Motor neuron (in vitro differentiated cells): ENCODE results near the gene GRID2. TPM values are rescaled to one million over a fixed set of nuclear protein-coding genes. Genes with fewer than 3 reads are reported as not detected.
"Not testable (repeated sequence)": the region's sequence is repeated elsewhere in the genome, so short reads cannot be mapped to it uniquely, and the experiment has no call there.

ENCODE experiments used
- ATAC-seq, 8 experiments: fragments of 200-7000 bp; cut with Tn5 transposase; replicated peaks in 6 of 8; 2 replicates each; pipeline ENCODE4 v1.8.0; 2021; ENCODE audit warnings: mild to moderate bottlenecking in 8 of 8, moderate library complexity in 8 of 8
- H3K27ac ChIP-seq, 2 donors: fragments of 250-450 bp; sonication (Bioruptor Pico); 2 replicates each; pipeline ENCODE4 v1.9.0; 2021; ENCODE audit warnings: antibody characterized with exemption in 2 of 2, mild to moderate bottlenecking in 2 of 2, moderate library complexity in 1 of 2
- H3K4me1 ChIP-seq, 2 donors: fragments of 250-450 bp; sonication (Bioruptor Pico); replicated peaks in 1 of 2; 2 replicates each; pipeline ENCODE4 v1.6.1; 2021; ENCODE audit warnings: antibody characterized with exemption in 2 of 2, mild to moderate bottlenecking in 2 of 2, moderate library complexity in 1 of 2
- H3K4me3 ChIP-seq, 5 donors: fragments of 250-450 bp; sonication (Bioruptor Pico); 2 replicates each; pipeline ENCODE4 v1.9.0; 2021; ENCODE audit warnings: antibody characterized with exemption in 5 of 5, mild to moderate bottlenecking in 5 of 5, moderate library complexity in 4 of 5
- WGBS, 10 experiments: fragments of 450-650 bp; shearing (Covaris generic); methylation state at CpG; one replicate each; pipeline ENCODE4 v1.0.0; 2022; 5-methylcytosine and 5-hydroxymethylcytosine counted together
- in situ Hi-C, 9 experiments: fragments of 400-800 bp; cut with MboI; loops; one replicate each; pipeline ENCODE4 v1.15.0; 2021; ENCODE audit warnings: low sequenced_read_pairs in 9 of 9, low pct_unique_long_range_greater_than_20kb in 2 of 9; ENCODE audit not compliant: unreplicated experiment in 9 of 9
- total RNA-seq, 8 experiments: library from RNA; unstranded; fragments of 300-600 nt; gene quantifications; 2 replicates each; pipeline versions ENCODE4 v1.2.3 to v1.2.4, GENCODE V29; 2022

Gene GRID2
- total RNA-seq, 8 experiments from 2014 or later, result 0.15 to 11.7 (median 3.8) TPM

- no peak for ATAC-seq
- Histone ChIP-seq H3K27ac (no peak overlapping the region), H3K4me3 (no peak overlapping the region), H3K4me1 (no peaks in the 10 kb centered on the region)
- in situ Hi-C loops, result no loop called here
- 0 to 100% (median 87%) methylated on average over 1 of the region's 1 CpG for WGBS, 10 experiments
Measured at GRCh38 chr4:93263166-93263565, 959.4 kb downstream of the GRID2 start.

- WGBS, 10 experiments, result 0 to 100% (median 90%) methylated on average over 1 to 3 of the region's 3 CpGs; no CpG with 5 or more reads in 3 of the 10 experiments
- no peak overlapping the region for H3K27ac ChIP-seq
- no peaks in the 10 kb centered on the region for H3K4me1 ChIP-seq
- H3K4me3 ChIP-seq, result no peak overlapping the region
- in situ Hi-C loops, result no loop called here
- ATAC-seq, result no peak
Measured at GRCh38 chr4:93267747-93268146, 964.0 kb downstream of the GRID2 start.

- in situ Hi-C loops, result no loop called here
- no peak for ATAC-seq
- no peaks in the 10 kb centered on the region for H3K4me1 ChIP-seq
- H3K4me3 ChIP-seq, result no peak overlapping the region
- no peak overlapping the region for H3K27ac ChIP-seq
Measured at GRCh38 chr4:93285346-93285745, 981.6 kb downstream of the GRID2 start.

GRCh38 chr4:93289241-93289640 is 985.5 kb downstream of the GRID2 start:
- in situ Hi-C loops, result no loop called here
- ATAC-seq, result no peak
- H3K27ac ChIP-seq, result no peak overlapping the region
- no peak overlapping the region for H3K4me3 ChIP-seq
- 20 to 100% (median 92%) methylated on average over 1 to 2 of the region's 2 CpGs; no CpG with 5 or more reads in 5 of the 10 experiments for WGBS, 10 experiments
- H3K4me1 ChIP-seq, result no peaks in the 10 kb centered on the region

GRCh38 chr4:93289831-93290230 is 986.1 kb downstream of the GRID2 start:
- no peak for ATAC-seq
- in situ Hi-C loops, result no loop called here

GRCh38 chr4:93299118-93299517 is 995.4 kb downstream of the GRID2 start:
- WGBS, 10 experiments, result 19 to 100% (median 71%) methylated on average over 1 to 5 of the region's 5 CpGs; no CpG with 5 or more reads in 3 of the 10 experiments
- no peak overlapping the region for H3K27ac ChIP-seq
- ATAC-seq, result peak in 1 of 8 experiments; percentile 63
- no peak overlapping the region for H3K4me3 ChIP-seq
- H3K4me1 ChIP-seq, result no peaks in the 10 kb centered on the region
- in situ Hi-C loops, result no loop called here

More at GRCh38 chr4:93289831-93290230, 986.1 kb downstream of the GRID2 start:
- Histone ChIP-seq H3K4me3 (no peak overlapping the region), H3K27ac (no peak overlapping the region), H3K4me1 (no peaks in the 10 kb centered on the region)
- WGBS, 10 experiments, result 0 to 100% (median 84%) methylated on average over 1 to 2 of the region's 2 CpGs; no CpG with 5 or more reads in 1 of the 10 experiments

- ATAC-seq, H3K4me3 ChIP-seq, in situ Hi-C loops, H3K4me1 ChIP-seq, H3K27ac ChIP-seq: not testable (repeated sequence)
- WGBS, 10 experiments, result 23 to 86% (median 58%) methylated on average over 2 to 6 of the region's 6 CpGs
Measured at GRCh38 chr4:93300780-93301555, 997.2 kb downstream of the GRID2 start.

GRCh38 chr4:93302310-93302709 is 998.5 kb downstream of the GRID2 start:
- no peaks in the 10 kb centered on the region for H3K4me1 ChIP-seq
- H3K4me3 ChIP-seq, result no peak overlapping the region
- 37 to 100% (median 85%) methylated on average over 1 to 4 of the region's 4 CpGs for WGBS, 10 experiments
- no peak overlapping the region for H3K27ac ChIP-seq
- ATAC-seq, result no peak
- in situ Hi-C loops, result no loop called here

- 0 to 100% (median 86%) methylated on average over 1 to 2 of the region's 2 CpGs; no CpG with 5 or more reads in 3 of the 10 experiments for WGBS, 10 experiments
- in situ Hi-C loops, result no loop called here
- Histone ChIP-seq H3K4me1 (no peaks in the 10 kb centered on the region), H3K27ac (no peak overlapping the region), H3K4me3 (no peak overlapping the region)
- ATAC-seq, result no peak
Measured at GRCh38 chr4:93303440-93303839, 999.7 kb downstream of the GRID2 start.

GRCh38 chr4:93312299-93312698 is 1008.5 kb downstream of the GRID2 start:
- Histone ChIP-seq H3K4me3 (no peak overlapping the region), H3K27ac (no peak overlapping the region), H3K4me1 (no peaks in the 10 kb centered on the region)
- in situ Hi-C loops, result no loop called here
- 40 to 100% (median 90%) methylated on average over 3 to 4 of the region's 4 CpGs; no CpG with 5 or more reads in 1 of the 10 experiments for WGBS, 10 experiments
- ATAC-seq, result no peak

- in situ Hi-C loops, result no loop called here
- ATAC-seq, result peak in 1 of 8 experiments; percentile 15
- Histone ChIP-seq H3K27ac (no peak overlapping the region), H3K4me3 (no peak overlapping the region), H3K4me1 (no peaks in the 10 kb centered on the region)
Measured at GRCh38 chr4:93313197-93313596, 1009.4 kb downstream of the GRID2 start.

GRCh38 chr4:93317057-93317456 is 1013.3 kb downstream of the GRID2 start:
- no peaks in the 10 kb centered on the region for H3K4me1 ChIP-seq
- H3K4me3 ChIP-seq, result no peak overlapping the region
- no peak for ATAC-seq
- in situ Hi-C loops, result no loop called here
- no peak overlapping the region for H3K27ac ChIP-seq
- WGBS, 10 experiments, result 21 to 100% (median 81%) methylated on average over 1 to 4 of the region's 4 CpGs

- no peak for ATAC-seq
- in situ Hi-C loops, result no loop called here
Measured at GRCh38 chr4:93317561-93317960, 1013.8 kb downstream of the GRID2 start.

GRCh38 chr4:93319041-93319440 is 1015.3 kb downstream of the GRID2 start:
- 0 to 100% (median 25%) methylated on average over 1 of the region's 1 CpG; no CpG with 5 or more reads in 3 of the 10 experiments for WGBS, 10 experiments
- H3K4me1 ChIP-seq, result no peaks in the 10 kb centered on the region
- no peak overlapping the region for H3K27ac ChIP-seq
- in situ Hi-C loops, result no loop called here
- no peak overlapping the region for H3K4me3 ChIP-seq
- no peak for ATAC-seq

More at GRCh38 chr4:93317561-93317960, 1013.8 kb downstream of the GRID2 start:
- no peaks in the 10 kb centered on the region for H3K4me1 ChIP-seq
- WGBS, 10 experiments, result 0 to 100% (median 47%) methylated on average over 1 of the region's 1 CpG; no CpG with 5 or more reads in 2 of the 10 experiments
- no peak overlapping the region for H3K27ac ChIP-seq
- no peak overlapping the region for H3K4me3 ChIP-seq
